Stimulated activated CD4-positive, alpha-beta T cell treated with anti-CD3 and anti-CD28 coated beads, Interleukin-4, amount 100 ng/mL, for 24 hours (primary cell): ENCODE measurements around the gene ATP6V0A4.
"Not testable (repeated sequence)": the region's sequence is repeated elsewhere in the genome, so short reads cannot be mapped to it uniquely, and the experiment has no call there.

Experiments used
- DNase-seq: peaks from one replicate; pipeline ENCODE4 v3.0.0-alpha.2; 2020

Gene ATP6V0A4

GRCh38 chr7:138801256-138801655 lies 3.3 kb upstream of the ATP6V0A4 start:
- no peak for DNase-seq

GRCh38 chr7:138799336-138800000 lies 1.5 kb upstream of the ATP6V0A4 start:
- no peak for DNase-seq

- DNase-seq: no peak
Observed at GRCh38 chr7:138798836-138799235, 840 bp upstream of the ATP6V0A4 start.

GRCh38 chr7:138797046-138797445 lies 950 bp downstream of the ATP6V0A4 start:
- not testable (repeated sequence) for DNase-seq

GRCh38 chr7:138796038-138796615 lies 1.9 kb downstream of the ATP6V0A4 start:
- no peak for DNase-seq

GRCh38 chr7:138785587-138786437 lies 12.2 kb downstream of the ATP6V0A4 start:
- DNase-seq: no peak

GRCh38 chr7:138784692-138785091 lies 13.3 kb downstream of the ATP6V0A4 start:
- DNase-seq: no peak

- no peak for DNase-seq
Observed at GRCh38 chr7:138781004-138781403, 17.0 kb downstream of the ATP6V0A4 start.

- no peak for DNase-seq
Observed at GRCh38 chr7:138776166-138776833, 21.7 kb downstream of the ATP6V0A4 start.

GRCh38 chr7:138773817-138774216 lies 24.2 kb downstream of the ATP6V0A4 start:
- no peak for DNase-seq

GRCh38 chr7:138773176-138773575 lies 24.8 kb downstream of the ATP6V0A4 start:
- no peak for DNase-seq

GRCh38 chr7:138770904-138771303 lies 27.1 kb downstream of the ATP6V0A4 start:
- no peak for DNase-seq

GRCh38 chr7:138768241-138768640 lies 29.8 kb downstream of the ATP6V0A4 start:
- DNase-seq: no peak

- DNase-seq: no peak
Observed at GRCh38 chr7:138756591-138757242, 41.3 kb downstream of the ATP6V0A4 start.

GRCh38 chr7:138755842-138756590 lies 42.0 kb downstream of the ATP6V0A4 start:
- no peak for DNase-seq

GRCh38 chr7:138755331-138755747 lies 42.7 kb downstream of the ATP6V0A4 start:
- DNase-seq: no peak

GRCh38 chr7:138753610-138754009 lies 44.4 kb downstream of the ATP6V0A4 start:
- DNase-seq: no peak

- DNase-seq: no peak
Observed at GRCh38 chr7:138753150-138753518, 44.9 kb downstream of the ATP6V0A4 start.

- DNase-seq: peak; percentile 85
Observed at GRCh38 chr7:138752518-138753149, 45.4 kb downstream of the ATP6V0A4 start.

- DNase-seq: no peak
Observed at GRCh38 chr7:138750901-138751464, 47.0 kb downstream of the ATP6V0A4 start.

- DNase-seq: no peak
Observed at GRCh38 chr7:138750473-138750872, 47.5 kb downstream of the ATP6V0A4 start.
